T-cell (primary cell): ENCODE results near the gene DTNBP1. TPM values are rescaled to one million over a fixed set of nuclear protein-coding genes. Genes with fewer than 3 reads are reported as not detected.

Experiments used
- ATAC-seq, 4 experiments: fragments of 200-7000 bp in 3 of 4; fragments of 150-1000 bp in 1 of 4; cut with Tn5 transposase; replicated peaks in 1 of 4; 1 replicate in 3 of 4; 2 replicates in 1 of 4; pipeline ENCODE4 v1.10.0; 2021; ENCODE audit warnings: moderate library complexity in 3 of 4, mild to moderate bottlenecking in 2 of 4, moderate number of reproducible peaks in 1 of 4
- CTCF ChIA-PET, 2 donors: fragments of 300-600 bp; sonication (Branson Sonifier 250); formaldehyde crosslinking; loops; one replicate each; lab custom pipeline; 2022; ENCODE audit warnings: antibody characterized with exemption in 2 of 2; lab: Charles Lee
- POLR2A ChIA-PET, 2 donors: fragments of 300-600 bp; sonication (Branson Sonifier 250); formaldehyde crosslinking; loops; one replicate each; lab custom pipeline; 2022; ENCODE audit warnings: antibody characterized with exemption in 2 of 2; lab: Charles Lee
- DNase-seq, 35 experiments: peaks; one replicate each; pipeline versions ENCODE4 v3.0.0 to v3.0.0-alpha.2; 2013 to 2023
- H3K27ac ChIP-seq: one replicate; pipeline ENCODE4 v1.5.1; 2013; ENCODE audit warnings: low read length
- H3K27me3 ChIP-seq, 2 experiments: replicated peaks in 1 of 2; 1 replicate in 1 of 2; 2 replicates in 1 of 2; pipeline versions ENCODE4 v1.6.1 to v1.7.0; 2013; ENCODE audit warnings: low read length in 1 of 2, mixed read lengths in 1 of 2; ENCODE audit not compliant: control insufficient read depth in 2 of 2, insufficient read depth in 2 of 2; ENCODE audit errors: extremely low read depth in 1 of 2
- H3K36me3 ChIP-seq, 2 donors: 1 replicate in 1 of 2; 2 replicates in 1 of 2; pipeline versions ENCODE4 v1.6.1 to v1.7.0; 2013; ENCODE audit warnings: low read length in 1 of 2; ENCODE audit not compliant: control insufficient read depth in 2 of 2, insufficient read depth in 1 of 2; ENCODE audit errors: extremely low read depth in 1 of 2
- H3K4me1 ChIP-seq, 2 experiments: 1 replicate in 1 of 2; 2 replicates in 1 of 2; pipeline versions ENCODE4 v1.6.1 to v1.7.0; 2013; ENCODE audit warnings: low read length in 2 of 2, mixed read lengths in 1 of 2; ENCODE audit not compliant: insufficient read depth in 2 of 2, control insufficient read depth in 1 of 2; ENCODE audit errors: extremely low read depth in 1 of 2
- H3K4me3 ChIP-seq, 2 donors: 1 replicate in 1 of 2; 2 replicates in 1 of 2; pipeline versions ENCODE4 v1.5.1 to v1.7.0; 2013; ENCODE audit warnings: mild to moderate bottlenecking in 2 of 2, low read length in 1 of 2, moderate library complexity in 1 of 2; ENCODE audit not compliant: control insufficient read depth in 1 of 2; ENCODE audit errors: extremely low read depth in 1 of 2
- H3K9me3 ChIP-seq: 2 replicates; pipeline ENCODE4 v1.7.0; 2013
- H3K27ac Mint-ChIP-seq, 2 donors: one replicate each; pipeline ENCODE4 v1.8.0; 2020 to 2021; ENCODE audit warnings: mild to moderate bottlenecking in 2 of 2, mixed read lengths in 2 of 2
- H3K27me3 Mint-ChIP-seq, 2 donors: one replicate each; pipeline ENCODE4 v1.8.0; 2021 to 2022; ENCODE audit warnings: mixed read lengths in 2 of 2
- H3K36me3 Mint-ChIP-seq: one replicate; pipeline ENCODE4 v1.8.0; 2021; ENCODE audit warnings: mixed read lengths
- H3K4me1 Mint-ChIP-seq, 3 donors: one replicate each; pipeline ENCODE4 v1.8.0; 2020 to 2022; ENCODE audit warnings: mixed read lengths in 3 of 3, mild to moderate bottlenecking in 1 of 3
- H3K4me3 Mint-ChIP-seq, 3 donors: one replicate each; pipeline ENCODE4 v1.8.0; 2020 to 2022; ENCODE audit warnings: mild to moderate bottlenecking in 3 of 3, mixed read lengths in 3 of 3, moderate library complexity in 3 of 3
- H3K9me3 Mint-ChIP-seq, 3 donors: one replicate each; pipeline ENCODE4 v1.8.0; 2020 to 2022; ENCODE audit warnings: mixed read lengths in 3 of 3
- WGBS: methylation state at CpG from one replicate; pipeline ENCODE4 v1.1.5; 2013; ENCODE audit warnings: missing lambda C conversion rate; ENCODE audit not compliant: insufficient coverage; 5-methylcytosine and 5-hydroxymethylcytosine counted together
- total RNA-seq, 35 experiments: library from RNA in 6 of 35; stranded (reverse) in 6 of 35; fragments of 120-200 nt in 1 of 35; gene quantifications; one replicate each; pipeline versions ENCODE4 v1.2.1 to v1.2.4 and lab custom pipeline; 2013 to 2026

The DTNBP1 gene
- total RNA-seq, 5 donors from 2014 or later (not counting 1 experiment from before 2014, with no cell fraction given), result 18.7 to 25.4 (median 19.9) TPM

- Mint-ChIP-seq H3K4me3 (no peak overlapping the region), H3K27ac (no peak overlapping the region), H3K36me3 (peaks cover 33% of the 10 kb centered on the region), H3K27me3 (no peaks in the 10 kb centered on the region), H3K4me1 (peaks cover 25 to 53% (median 28%) of the 10 kb centered on the region in 3 donors), H3K9me3 (no peaks in the 10 kb centered on the region)
- Histone ChIP-seq H3K36me3 (peaks cover 0 to 38% of the 10 kb centered on the region in 2 donors), H3K27me3 (no peaks in the 10 kb centered on the region), H3K4me3 (no peak overlapping the region), H3K9me3 (no peaks in the 10 kb centered on the region), H3K27ac (no peak overlapping the region), H3K4me1 (no peaks in the 10 kb centered on the region)
- no peak for DNase-seq
- 57% methylated on average over 4 of the region's 6 CpGs for WGBS
- ATAC-seq, result no peak
- CTCF ChIA-PET, result no interaction called here
- POLR2A ChIA-PET, result interaction anchor here in 1 of 2 donors (0.6 kb wide), 1 partner anchor 8 kb away, joined by 5 read pairs; no protein-coding TSS in a partner anchor
Measured at GRCh38 chr6:15475261-15475660, 187.6 kb downstream of the DTNBP1 start.

DNA sequence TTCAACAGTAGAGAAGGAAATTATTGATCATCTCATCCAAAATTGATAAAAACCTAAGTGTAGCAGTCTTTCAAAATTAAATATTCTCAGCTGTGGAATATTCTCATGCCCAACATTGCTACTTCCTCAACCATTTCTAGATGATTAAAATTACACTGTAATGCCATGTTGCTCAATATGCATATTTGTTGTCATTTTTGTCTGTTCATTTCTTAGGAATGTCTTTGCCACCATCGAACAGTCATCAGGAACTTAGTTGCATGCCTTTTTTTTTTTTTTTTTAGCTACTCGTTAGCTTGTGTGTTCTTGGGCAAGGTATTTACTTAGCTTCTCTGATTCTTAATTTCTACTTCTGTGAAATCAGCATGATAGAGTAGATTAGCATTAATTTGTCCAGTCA is 188.6 kb downstream of the DTNBP1 start:
- no peaks in the 10 kb centered on the region for H3K27me3 ChIP-seq
- H3K4me3 ChIP-seq, result no peak overlapping the region
- peaks cover 33% of the 10 kb centered on the region for H3K36me3 Mint-ChIP-seq
- DNase-seq (no peak), ATAC-seq (no peak)
- no peaks in the 10 kb centered on the region for H3K27me3 Mint-ChIP-seq
- H3K9me3 ChIP-seq, result no peaks in the 10 kb centered on the region
- peaks cover 15 to 43% (median 19%) of the 10 kb centered on the region in 3 donors for H3K4me1 Mint-ChIP-seq
- H3K27ac ChIP-seq, result no peak overlapping the region
- H3K4me1 ChIP-seq, result no peaks in the 10 kb centered on the region
- no CpG with 5 or more reads among the region's 2 CpGs for WGBS
- H3K36me3 ChIP-seq, result peaks cover 0 to 46% of the 10 kb centered on the region in 2 donors
- no peak overlapping the region for H3K4me3 Mint-ChIP-seq
- no peak overlapping the region for H3K27ac Mint-ChIP-seq
- POLR2A ChIA-PET, result interaction anchor here (0.6 to 0.7 kb wide), 3 partner anchors 19 to 537 kb away, joined by 4 to 6 read pairs (median 4); no protein-coding TSS in a partner anchor
- H3K9me3 Mint-ChIP-seq, result no peaks in the 10 kb centered on the region
- CTCF ChIA-PET, result interaction anchor here in 1 of 2 donors (0.6 kb wide), 1 partner anchor 11 kb away, joined by 4 read pairs; no protein-coding TSS in a partner anchor

DNA sequence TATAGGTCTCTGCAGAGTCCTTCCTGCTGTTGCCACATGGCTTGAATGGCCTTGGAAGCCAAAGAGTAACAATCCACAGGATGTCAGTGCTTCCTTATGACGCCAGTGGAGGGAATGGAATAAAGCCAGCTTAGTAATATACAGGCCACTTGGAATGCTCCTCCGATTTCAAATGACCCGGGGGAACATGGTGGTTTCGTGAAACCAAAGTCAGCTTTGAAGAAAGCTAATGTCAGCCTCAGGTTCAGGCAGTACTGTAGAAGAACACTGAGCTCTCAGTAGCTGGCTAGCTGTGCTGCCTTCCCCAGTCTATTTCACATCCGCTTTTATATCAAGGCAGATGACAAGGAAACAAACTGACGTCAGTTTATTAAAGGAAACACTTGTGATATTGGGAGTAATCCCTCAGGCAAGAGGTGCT is 189.1 kb downstream of the DTNBP1 start:
- DNase-seq, result no peak
- CTCF ChIA-PET, result no interaction called here
- Histone ChIP-seq H3K27me3 (no peaks in the 10 kb centered on the region), H3K27ac (no peak overlapping the region), H3K4me1 (no peaks in the 10 kb centered on the region), H3K36me3 (peaks cover 0 to 49% of the 10 kb centered on the region in 2 donors), H3K4me3 (no peak overlapping the region), H3K9me3 (no peaks in the 10 kb centered on the region)
- H3K4me1 Mint-ChIP-seq, result peaks cover 12 to 38% (median 16%) of the 10 kb centered on the region in 3 donors
- H3K9me3 Mint-ChIP-seq, result no peaks in the 10 kb centered on the region
- H3K27ac Mint-ChIP-seq, result no peak overlapping the region
- H3K27me3 Mint-ChIP-seq, result no peaks in the 10 kb centered on the region
- no peak for ATAC-seq
- POLR2A ChIA-PET, result no interaction called here
- no peak overlapping the region for H3K4me3 Mint-ChIP-seq
- 96% methylated on average over 4 of the region's 6 CpGs for WGBS
- peaks cover 32% of the 10 kb centered on the region for H3K36me3 Mint-ChIP-seq

GRCh38 chr6:15473174-15473573 is 189.7 kb downstream of the DTNBP1 start:
- Mint-ChIP-seq H3K27me3 (no peaks in the 10 kb centered on the region), H3K27ac (no peak overlapping the region), H3K4me1 (peaks cover 12 to 34% (median 16%) of the 10 kb centered on the region in 3 donors), H3K36me3 (peaks cover 38% of the 10 kb centered on the region), H3K9me3 (no peaks in the 10 kb centered on the region), H3K4me3 (no peak overlapping the region)
- POLR2A ChIA-PET, result no interaction called here
- 100% methylated on average over 5 of the region's 7 CpGs for WGBS
- CTCF ChIA-PET, result interaction anchor here in 1 of 2 donors (0.7 kb wide), 1 partner anchor 1182 kb away, joined by 3 read pairs; no protein-coding TSS in a partner anchor
- no peak for DNase-seq
- no peak for ATAC-seq
- Histone ChIP-seq H3K27me3 (no peaks in the 10 kb centered on the region), H3K4me1 (no peaks in the 10 kb centered on the region), H3K36me3 (peaks cover 0 to 53% of the 10 kb centered on the region in 2 donors), H3K9me3 (no peaks in the 10 kb centered on the region), H3K4me3 (no peak overlapping the region), H3K27ac (no peak overlapping the region)
